GM12892 (cell line): ENCODE data around the gene ZMIZ1.

ENCODE experiments used
- DNase-seq: peaks from one replicate; pipeline ENCODE4 v3.0.0; 2011; ENCODE audit not compliant: insufficient read length
- FAIRE-seq: peaks from 2 replicates; lab custom pipeline; 2011; peaks lifted over from hg19 to GRCh38; lab: Jason Lieb, UNC
- POLR2A ChIP-seq: IDR thresholded peaks from 2 replicates; pipeline ENCODE4 v1.6.1; 2011; ENCODE audit warnings: low read depth, low read length, control low read depth
- POLR2AphosphoS5 ChIP-seq: IDR thresholded peaks from 2 replicates; pipeline ENCODE4 v1.6.1; 2011; ENCODE audit warnings: low read depth, low read length, control low read depth
- TAF1 ChIP-seq: IDR thresholded peaks from 2 replicates; pipeline ENCODE4 v1.6.1; 2011; ENCODE audit warnings: low read depth, mild to moderate bottlenecking, control low read depth, low read length, borderline replicate concordance

Gene ZMIZ1

DNA sequence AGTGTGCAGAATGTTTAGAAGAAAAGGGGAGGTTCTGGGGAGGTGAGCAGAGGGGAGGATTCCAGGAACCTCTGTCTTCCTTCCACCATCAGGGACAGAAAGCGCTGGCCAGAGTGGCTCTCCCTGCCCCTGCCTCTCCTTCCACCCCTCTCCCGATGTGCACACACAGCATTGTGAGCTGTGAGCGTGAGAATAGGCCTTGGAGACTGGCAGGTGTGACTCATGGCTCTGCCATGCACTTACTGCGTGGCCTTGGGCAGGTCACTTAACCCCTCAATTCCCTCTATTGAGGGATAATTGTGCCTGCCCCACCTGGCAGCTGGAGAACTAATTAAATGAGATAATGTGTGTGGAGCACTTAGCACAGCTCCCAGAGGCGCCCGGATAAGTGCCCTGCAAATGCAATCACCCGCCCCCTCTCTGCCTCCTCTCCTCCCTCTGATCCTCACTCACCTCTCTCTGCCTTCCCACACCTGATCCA, 115.4 kb downstream of the ZMIZ1 start:
- FAIRE-seq (no peak), DNase-seq (no peak)
- TF ChIP-seq POLR2AphosphoS5, result no peak
- TF ChIP-seq POLR2A, result no peak
- TF ChIP-seq TAF1, result no peak

DNA sequence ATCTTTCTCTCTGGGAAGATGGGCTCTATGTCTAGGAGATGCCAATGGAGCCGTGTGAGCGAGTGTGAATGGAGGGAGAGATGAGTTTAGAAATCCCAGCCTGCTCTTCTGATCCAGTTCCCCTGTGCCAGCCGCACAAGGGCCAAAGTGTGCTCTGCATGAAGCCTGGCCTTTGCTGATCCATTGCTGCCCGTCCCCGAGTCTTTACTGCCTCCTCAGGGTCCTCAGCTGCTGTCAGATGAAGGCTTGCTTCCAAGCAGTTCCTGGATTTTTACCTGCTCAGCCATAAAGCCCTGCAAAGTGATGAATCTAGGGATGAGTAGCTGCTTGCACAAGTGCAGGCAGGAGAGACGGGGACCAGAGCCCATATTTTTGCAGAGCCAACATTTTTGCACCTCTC, 115.9 kb downstream of the ZMIZ1 start:
- no peak for TF ChIP-seq POLR2AphosphoS5
- no peak for TF ChIP-seq POLR2A
- TF ChIP-seq TAF1, result no peak
- no peak for DNase-seq
- FAIRE-seq, result no peak

DNA sequence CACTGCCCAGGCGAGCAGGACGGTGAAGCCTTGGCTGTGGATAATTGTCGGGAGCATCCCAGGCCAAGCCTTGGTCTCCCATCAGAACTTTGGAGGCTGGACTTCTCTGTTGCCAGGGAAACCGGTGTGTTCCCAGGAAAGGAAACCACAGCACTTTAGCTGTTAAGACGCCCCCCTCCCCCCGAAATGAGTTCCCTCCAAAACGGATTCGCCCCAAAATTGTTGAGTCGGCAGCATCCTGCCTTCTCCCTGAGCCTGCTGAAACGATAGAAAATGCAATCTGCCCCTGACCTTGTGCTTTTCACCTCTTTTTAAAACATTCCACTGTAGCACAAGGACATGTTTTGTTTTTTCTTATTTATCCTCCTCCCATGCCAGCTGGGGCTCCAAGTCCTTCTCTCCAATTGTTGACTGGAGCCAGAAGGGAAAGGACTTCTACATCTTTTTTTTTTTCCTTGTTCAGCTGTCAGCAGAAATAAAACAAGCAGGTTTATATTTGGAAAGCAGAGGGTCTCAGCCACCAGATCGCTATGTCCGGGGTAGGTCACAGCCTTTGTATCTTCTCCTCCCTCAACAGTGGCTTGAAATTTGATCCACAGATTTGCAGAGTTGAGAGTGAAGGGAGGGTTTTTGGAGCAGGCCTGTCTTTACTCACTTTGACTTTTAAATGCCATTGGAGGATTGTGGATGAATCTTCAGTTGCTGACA, 116.5 kb downstream of the ZMIZ1 start:
- FAIRE-seq, result no peak
- DNase-seq, result no peak
- TF ChIP-seq TAF1 (no peak), POLR2AphosphoS5 (no peak), POLR2A (no peak)

DNA sequence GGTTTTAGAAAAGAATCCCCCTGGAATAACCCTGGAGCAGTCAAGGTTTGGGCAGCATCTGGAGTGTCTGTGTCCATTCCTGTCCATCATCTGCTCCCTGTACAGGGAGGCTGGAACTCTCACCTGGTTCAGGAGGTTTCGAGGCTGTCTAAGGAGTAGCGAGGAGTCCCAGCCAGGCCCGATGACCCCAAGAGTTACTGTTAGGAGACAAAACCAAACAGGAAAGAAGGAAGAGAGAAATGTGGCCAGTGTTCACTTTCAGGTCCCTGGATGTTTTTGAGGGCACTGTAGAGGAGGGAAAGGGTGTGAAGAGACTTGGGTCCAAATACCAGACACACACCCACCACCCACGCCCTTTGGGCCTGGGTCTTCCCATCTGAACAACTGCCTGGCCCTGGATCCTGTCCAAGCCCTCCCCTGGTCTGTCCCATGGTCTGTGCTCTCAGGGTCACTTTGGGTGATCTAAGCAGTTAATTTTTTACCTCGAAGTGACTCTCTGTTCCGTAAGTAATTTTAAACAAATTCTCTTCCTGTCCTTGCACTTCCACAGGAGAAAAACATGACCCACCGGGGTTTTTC, 117.1 kb downstream of the ZMIZ1 start:
- no peak for FAIRE-seq

DNA sequence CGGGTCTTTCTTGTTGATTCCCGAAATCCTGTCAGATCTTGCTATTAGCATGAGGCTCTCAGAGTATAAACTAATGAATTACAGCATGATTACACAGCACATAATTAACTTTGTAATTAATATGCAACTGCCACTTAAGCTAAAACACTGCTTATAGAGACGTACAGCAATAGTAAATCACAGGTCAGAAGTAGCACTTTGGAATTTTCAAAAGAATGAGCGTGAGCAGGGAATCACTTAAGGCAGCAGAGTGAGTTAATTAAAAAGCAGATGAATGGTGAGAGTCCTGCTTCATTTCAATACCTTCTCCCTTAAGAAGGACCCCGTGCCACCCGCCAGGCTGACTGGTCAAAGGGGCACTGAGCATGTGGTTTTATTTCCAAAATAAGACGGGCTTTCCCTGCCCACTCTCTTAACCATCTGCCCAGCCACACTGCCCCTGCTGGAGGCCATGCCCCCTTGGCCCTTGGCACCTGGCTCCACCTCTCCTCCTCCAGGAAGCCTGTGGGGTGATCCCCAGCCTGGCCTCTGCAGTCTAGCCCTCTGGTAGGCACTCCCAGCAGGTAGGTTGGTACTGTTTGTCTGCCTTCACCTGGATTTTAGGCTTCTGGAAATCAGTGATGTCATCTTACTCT, 117.8 kb downstream of the ZMIZ1 start:
- no peak for TF ChIP-seq POLR2A
- no peak for TF ChIP-seq TAF1
- TF ChIP-seq POLR2AphosphoS5, result no peak
- no peak for DNase-seq
- no peak for FAIRE-seq

More for the DNA sequence above, 117.1 kb downstream of the ZMIZ1 start:
- TF ChIP-seq POLR2AphosphoS5 (no peak), POLR2A (no peak), TAF1 (no peak)
- DNase-seq, result no peak

DNA sequence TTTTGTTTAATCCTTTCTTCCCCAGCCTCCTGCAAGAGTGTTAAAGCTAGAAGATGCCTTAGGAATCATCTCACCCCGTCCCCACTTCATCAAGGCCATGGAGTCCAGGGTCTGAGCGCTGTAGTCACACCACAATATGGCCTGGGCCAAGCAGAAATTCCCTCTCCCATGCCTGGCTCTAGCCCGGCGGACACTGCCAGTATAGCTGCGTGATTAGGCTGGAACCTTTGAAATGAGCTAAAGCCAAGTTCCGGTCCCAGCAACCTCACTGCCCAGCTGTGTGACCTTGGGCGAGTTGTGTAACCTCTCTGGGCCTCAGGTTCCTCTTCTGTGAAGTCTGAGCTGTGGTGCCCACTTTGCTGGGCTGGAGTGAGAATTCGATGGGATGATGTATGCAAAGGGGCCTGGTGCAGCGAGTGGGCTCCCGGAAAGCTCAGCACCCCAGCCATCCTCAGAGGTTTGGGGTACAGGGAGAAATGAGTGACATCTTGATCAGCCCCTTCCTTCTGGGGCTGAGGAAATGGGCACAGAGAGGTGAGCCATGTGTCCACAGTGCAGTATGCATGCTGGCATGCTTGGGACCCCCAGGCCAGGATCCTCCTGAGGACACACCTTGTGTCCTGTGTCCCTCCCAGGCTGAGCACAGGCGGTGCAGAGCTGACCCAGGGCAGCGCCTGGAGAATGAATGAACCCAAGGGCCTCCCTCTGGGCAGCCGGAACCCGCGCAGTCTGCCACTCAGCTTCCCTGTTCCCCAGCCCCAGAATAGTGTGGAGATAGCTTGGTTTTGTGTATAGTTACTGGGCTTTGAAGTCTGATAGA, 118.6 kb downstream of the ZMIZ1 start:
- FAIRE-seq (no peak), DNase-seq (no peak)
- TF ChIP-seq POLR2A, result no peak

DNA sequence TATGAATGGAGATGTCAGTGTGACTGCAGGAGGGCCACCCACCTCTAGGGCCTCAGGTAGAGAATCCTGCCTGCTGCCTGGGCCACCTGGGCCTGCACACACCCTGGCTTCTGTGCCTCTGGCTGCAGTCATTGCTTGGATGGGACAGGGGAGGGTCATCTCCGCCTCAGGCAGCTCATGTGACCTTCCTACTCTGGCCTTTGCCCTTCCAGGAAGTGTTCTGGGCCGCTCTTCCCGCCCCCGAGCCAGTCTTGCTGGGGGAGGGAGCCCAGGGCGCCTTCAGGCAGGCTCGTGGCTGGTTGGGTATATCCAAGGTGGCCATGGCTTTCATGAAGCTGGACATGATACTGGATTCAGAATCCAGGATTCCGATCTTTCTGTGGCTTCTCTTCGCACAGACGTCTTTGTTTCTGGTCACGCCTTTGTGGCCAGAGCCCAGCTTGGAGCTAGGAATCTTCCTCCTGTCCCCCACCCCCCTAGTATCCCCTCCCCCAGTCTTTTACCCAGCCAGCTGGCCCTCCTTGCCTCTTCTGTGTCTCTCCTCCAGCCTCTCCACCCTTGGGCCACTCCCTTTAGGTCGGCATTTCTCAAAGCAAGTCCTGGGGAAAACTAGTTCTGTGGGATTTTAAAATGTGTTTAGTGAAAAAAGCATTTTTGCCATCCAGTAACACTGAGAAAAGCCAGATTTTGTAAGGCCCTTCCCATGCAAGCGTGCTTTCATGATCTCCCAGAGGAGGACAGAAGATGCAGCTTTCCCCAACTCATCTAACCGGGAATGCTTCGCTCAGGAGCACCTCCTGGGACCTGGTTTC, 119.6 kb downstream of the ZMIZ1 start:
- FAIRE-seq (no peak), DNase-seq (no peak)
- TF ChIP-seq POLR2A (no peak), TAF1 (no peak), POLR2AphosphoS5 (no peak)

DNA sequence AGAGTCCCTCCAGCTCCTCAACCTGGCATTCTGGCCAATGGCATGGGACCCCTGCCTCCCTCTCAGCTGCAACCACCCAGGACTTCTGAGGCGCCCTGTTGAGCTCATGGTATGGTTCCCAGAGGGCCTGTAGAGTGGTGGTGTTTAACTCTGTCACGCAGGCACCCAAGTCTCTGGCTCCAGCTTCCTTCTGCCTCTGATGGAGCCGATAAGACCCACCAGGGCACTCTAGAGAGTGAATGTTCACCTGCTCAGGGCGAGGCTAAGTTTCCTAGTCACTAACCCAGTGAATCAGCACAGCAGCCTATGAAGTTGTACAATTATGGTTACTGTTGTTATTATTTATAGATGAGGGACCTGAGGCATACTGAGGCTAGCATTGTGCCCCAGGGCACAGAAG, 120.4 kb downstream of the ZMIZ1 start:
- no peak for FAIRE-seq
- no peak for DNase-seq
- TF ChIP-seq POLR2A (no peak), POLR2AphosphoS5 (no peak), TAF1 (no peak)

DNA sequence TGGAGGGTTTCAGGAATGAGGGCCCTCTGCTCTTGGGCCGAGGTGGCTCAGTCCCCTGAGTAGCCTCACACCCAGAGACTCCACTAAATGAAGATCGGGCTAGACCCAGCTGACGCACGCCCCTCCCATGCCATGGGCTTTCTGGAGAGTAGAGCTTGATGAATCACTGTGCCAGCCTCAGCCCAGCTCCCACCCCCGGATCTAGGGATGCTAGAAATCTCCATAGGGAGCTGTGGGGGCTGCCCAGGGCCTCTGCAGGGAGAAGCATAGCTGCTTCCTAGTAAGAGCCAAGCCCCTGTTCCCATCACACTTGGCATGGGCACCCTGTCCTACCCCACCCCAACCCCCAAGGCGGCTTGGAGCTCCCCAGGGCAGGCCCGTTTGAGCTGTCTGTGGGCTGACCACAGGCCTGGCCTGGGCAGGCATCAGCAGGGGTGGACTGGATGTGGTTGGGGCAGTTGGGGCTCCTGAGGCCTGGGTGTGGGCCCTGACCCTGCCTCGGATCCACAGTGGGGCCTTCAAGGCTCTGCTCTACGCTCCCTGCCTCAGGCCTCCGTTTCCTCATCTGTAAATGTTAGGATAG, 121.2 kb downstream of the ZMIZ1 start:
- FAIRE-seq (no peak), DNase-seq (no peak)

DNA sequence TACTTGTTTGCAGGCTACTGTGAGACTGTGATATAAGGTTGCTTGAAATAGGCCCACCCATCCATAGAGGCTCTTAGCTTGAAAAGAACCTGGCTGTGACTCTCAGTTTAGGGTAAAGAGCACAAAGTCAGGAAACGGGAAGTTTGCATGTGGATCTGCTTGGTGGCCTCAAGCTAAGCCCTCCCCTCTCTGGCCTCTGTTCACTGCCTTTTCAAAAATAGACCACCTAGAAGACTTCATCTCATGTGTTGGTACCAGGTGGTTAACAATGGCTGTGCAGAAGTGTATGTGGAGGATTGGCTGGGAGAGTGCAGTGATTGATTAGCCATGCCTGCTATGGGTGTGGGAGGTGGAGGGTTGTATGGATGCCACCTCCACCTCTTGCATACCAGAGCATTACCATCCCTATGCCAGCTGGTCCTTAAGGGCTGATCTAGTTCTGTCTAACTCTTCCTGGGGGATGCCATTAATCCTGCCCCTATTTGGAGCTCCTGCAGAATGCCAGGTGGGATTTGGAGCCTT, 122.0 kb downstream of the ZMIZ1 start:
- DNase-seq, result no peak
- FAIRE-seq, result no peak
- no peak for TF ChIP-seq POLR2A
- no peak for TF ChIP-seq POLR2AphosphoS5
- no peak for TF ChIP-seq TAF1

More for the DNA sequence above, 121.2 kb downstream of the ZMIZ1 start:
- no peak for TF ChIP-seq POLR2A
